HUES48 (cell line): Measurements from ENCODE around the gene NRAS.

Experiments used
- H3K27ac ChIP-seq: one replicate; pipeline ENCODE4 v1.7.0; 2013; ENCODE audit warnings: low read depth, low read length, inconsistent platforms
- H3K27me3 ChIP-seq: 2 replicates; pipeline ENCODE4 v1.6.1; 2013; ENCODE audit warnings: mild to moderate bottlenecking, low read length; ENCODE audit not compliant: control insufficient read depth, insufficient read depth
- H3K36me3 ChIP-seq: 2 replicates; pipeline ENCODE4 v1.6.1; 2013; ENCODE audit warnings: low read length; ENCODE audit not compliant: control insufficient read depth, insufficient read depth
- H3K4me1 ChIP-seq: 2 replicates; pipeline ENCODE4 v1.6.1; 2013; ENCODE audit warnings: mild to moderate bottlenecking, low read length; ENCODE audit not compliant: control insufficient read depth, insufficient read depth
- H3K4me3 ChIP-seq: 2 replicates; pipeline ENCODE4 v1.5.1; 2013; ENCODE audit warnings: mild to moderate bottlenecking, low read depth, low read length
- H3K9ac ChIP-seq: 2 replicates; pipeline ENCODE4 v1.6.1; 2013; ENCODE audit warnings: mild to moderate bottlenecking, low read depth, low read length, moderate library complexity
- H3K9me3 ChIP-seq: 2 replicates; pipeline ENCODE4 v1.6.1; 2013; ENCODE audit warnings: low read length; ENCODE audit not compliant: control insufficient read depth, insufficient read depth

NRAS gene

GRCh38 chr1:114701931-114702330, 14.6 kb downstream of the NRAS start:
- Histone ChIP-seq H3K27me3 (no peaks in the 10 kb centered on the region), H3K4me3 (no peak overlapping the region), H3K9ac (no peak overlapping the region), H3K36me3 (peaks cover 14% of the 10 kb centered on the region), H3K4me1 (no peaks in the 10 kb centered on the region), H3K9me3 (no peaks in the 10 kb centered on the region), H3K27ac (no peak overlapping the region)

GRCh38 chr1:114700036-114700600, 16.5 kb downstream of the NRAS start:
- Histone ChIP-seq H3K4me1 (no peaks in the 10 kb centered on the region), H3K27ac (no peak overlapping the region), H3K9me3 (no peaks in the 10 kb centered on the region), H3K36me3 (no peaks in the 10 kb centered on the region), H3K4me3 (no peak overlapping the region), H3K27me3 (no peaks in the 10 kb centered on the region), H3K9ac (no peak overlapping the region)

GRCh38 chr1:114696810-114697209, 19.8 kb downstream of the NRAS start:
- no peaks in the 10 kb centered on the region for H3K36me3 ChIP-seq
- no peaks in the 10 kb centered on the region for H3K4me1 ChIP-seq
- H3K9ac ChIP-seq: no peak overlapping the region
- H3K27me3 ChIP-seq: no peaks in the 10 kb centered on the region
- no peaks in the 10 kb centered on the region for H3K9me3 ChIP-seq
- no peak overlapping the region for H3K27ac ChIP-seq
- no peak overlapping the region for H3K4me3 ChIP-seq

GRCh38 chr1:114695430-114696058, 21.0 kb downstream of the NRAS start, which contains the start of gene AMPD1:
Gene AMPD1, minus strand, starts transcription at chr1:114695546. Its CDS starts 75 bp downstream, at chr1:114695471.
- Histone ChIP-seq H3K9ac (no peak within 1 kb of the TSS), H3K4me3 (no peak within 1 kb of the TSS), H3K27me3 (no peaks in the 10 kb centered on the region), H3K9me3 (no peaks in the 10 kb centered on the region), H3K27ac (no peak within 1 kb of the TSS), H3K36me3 (no peaks in the 10 kb centered on the region), H3K4me1 (no peaks in the 10 kb centered on the region)

DNA sequence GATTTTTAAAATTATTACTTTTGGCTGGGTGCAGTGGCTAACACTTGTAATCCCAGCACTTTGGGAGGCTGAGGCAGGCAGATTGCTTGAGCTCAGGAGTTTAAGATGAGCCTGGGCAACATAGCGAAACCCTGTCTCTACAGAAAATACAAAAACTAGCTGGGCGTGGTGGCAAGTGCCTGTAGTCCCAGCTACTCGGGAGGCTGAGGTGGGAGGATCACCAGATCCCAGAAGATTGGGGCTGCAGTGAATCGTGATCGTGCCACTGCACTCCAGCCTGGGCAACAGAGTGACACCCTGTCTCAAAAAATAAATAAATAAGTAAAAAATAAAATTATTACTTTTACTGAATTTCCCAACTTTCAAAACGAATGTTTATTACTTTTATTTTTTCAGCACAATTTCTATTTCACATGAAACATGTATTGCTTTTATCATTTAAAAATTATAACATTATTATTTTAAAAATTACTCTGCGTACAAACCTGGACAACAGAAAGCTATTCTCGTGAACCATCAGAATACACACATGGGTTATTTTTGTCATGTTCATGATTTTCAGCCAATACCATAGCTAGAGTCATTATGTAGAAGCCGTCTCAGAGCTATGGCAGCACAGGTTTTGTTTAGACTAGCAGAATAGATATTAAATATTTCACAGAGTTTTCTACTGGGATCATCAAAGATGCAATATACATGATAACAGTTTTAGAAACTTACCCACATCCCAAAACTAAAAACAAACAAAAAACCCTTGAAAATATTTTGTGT, 21.8 kb downstream of the NRAS start:
- H3K27me3 ChIP-seq: no peaks in the 10 kb centered on the region
- no peak overlapping the region for H3K9ac ChIP-seq
- H3K9me3 ChIP-seq: no peaks in the 10 kb centered on the region
- no peak overlapping the region for H3K4me3 ChIP-seq
- no peaks in the 10 kb centered on the region for H3K36me3 ChIP-seq
- H3K4me1 ChIP-seq: no peaks in the 10 kb centered on the region
- H3K27ac ChIP-seq: no peak overlapping the region

- H3K9me3 ChIP-seq: no peaks in the 10 kb centered on the region
- no peak overlapping the region for H3K9ac ChIP-seq
- H3K4me3 ChIP-seq: no peak overlapping the region
- H3K27ac ChIP-seq: no peak overlapping the region
- no peaks in the 10 kb centered on the region for H3K27me3 ChIP-seq
- no peaks in the 10 kb centered on the region for H3K4me1 ChIP-seq
- H3K36me3 ChIP-seq: no peaks in the 10 kb centered on the region
Observed at GRCh38 chr1:114692947-114693346, 23.6 kb downstream of the NRAS start.

DNA sequence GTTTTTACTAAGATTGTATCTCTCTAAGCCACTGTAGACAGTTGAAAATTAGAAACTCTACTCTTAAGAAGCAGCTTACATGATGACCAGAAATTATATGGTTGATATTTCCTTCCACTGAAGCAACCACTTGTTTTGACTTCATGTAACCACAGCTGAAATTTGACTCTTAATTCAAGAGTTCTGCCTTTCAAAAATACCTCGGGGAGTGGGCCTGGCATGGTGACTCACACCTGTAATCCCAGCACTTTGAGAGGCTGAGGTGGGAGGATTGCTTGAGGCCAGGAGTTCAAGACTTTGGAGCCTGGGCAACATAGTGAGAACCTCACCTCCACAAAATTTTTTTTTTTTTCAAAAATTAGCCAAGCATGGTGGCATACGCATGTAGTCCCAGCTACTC, 25.5 kb downstream of the NRAS start:
- no peaks in the 10 kb centered on the region for H3K36me3 ChIP-seq
- H3K27ac ChIP-seq: no peak overlapping the region
- H3K9me3 ChIP-seq: no peaks in the 10 kb centered on the region
- no peaks in the 10 kb centered on the region for H3K4me1 ChIP-seq
- H3K9ac ChIP-seq: no peak overlapping the region
- H3K27me3 ChIP-seq: no peaks in the 10 kb centered on the region
- H3K4me3 ChIP-seq: no peak overlapping the region

- Histone ChIP-seq H3K9me3 (no peaks in the 10 kb centered on the region), H3K4me1 (no peaks in the 10 kb centered on the region), H3K36me3 (no peaks in the 10 kb centered on the region), H3K27ac (no peak overlapping the region), H3K9ac (no peak overlapping the region), H3K4me3 (no peak overlapping the region), H3K27me3 (no peaks in the 10 kb centered on the region)
Observed at GRCh38 chr1:114690148-114690547, 26.4 kb downstream of the NRAS start.

- Histone ChIP-seq H3K27ac (no peak overlapping the region), H3K9me3 (no peaks in the 10 kb centered on the region), H3K4me1 (no peaks in the 10 kb centered on the region), H3K9ac (no peak overlapping the region), H3K27me3 (no peaks in the 10 kb centered on the region), H3K36me3 (no peaks in the 10 kb centered on the region), H3K4me3 (no peak overlapping the region)
Observed at GRCh38 chr1:114688526-114688925, 28.0 kb downstream of the NRAS start.

GRCh38 chr1:114685851-114686250, 30.7 kb downstream of the NRAS start:
- H3K27ac ChIP-seq: no peak overlapping the region
- no peak overlapping the region for H3K4me3 ChIP-seq
- no peaks in the 10 kb centered on the region for H3K36me3 ChIP-seq
- no peak overlapping the region for H3K9ac ChIP-seq
- no peaks in the 10 kb centered on the region for H3K27me3 ChIP-seq
- H3K4me1 ChIP-seq: no peaks in the 10 kb centered on the region
- no peaks in the 10 kb centered on the region for H3K9me3 ChIP-seq

DNA sequence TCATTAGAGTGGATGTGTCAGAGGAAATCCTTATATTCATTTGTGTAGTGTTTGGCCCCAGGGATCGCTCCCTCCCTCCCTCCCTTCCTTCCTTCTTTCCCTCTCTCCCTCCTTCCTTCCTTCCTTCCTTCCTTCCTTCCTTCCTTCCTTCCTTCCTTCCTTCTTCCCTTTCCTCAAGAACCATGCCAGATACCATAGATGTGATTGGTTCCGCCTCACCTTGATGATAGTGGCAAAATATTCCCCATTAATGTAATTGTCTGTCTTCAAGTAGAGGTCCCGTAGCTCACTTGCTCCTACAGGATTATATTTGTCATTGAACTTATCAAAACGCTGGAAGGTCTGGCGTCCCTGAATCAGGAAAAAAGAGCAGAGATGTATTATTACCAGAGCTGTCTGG, 38.9 kb downstream of the NRAS start:
- H3K9ac ChIP-seq: no peak overlapping the region
- no peak overlapping the region for H3K4me3 ChIP-seq
- no peak overlapping the region for H3K27ac ChIP-seq
- H3K9me3 ChIP-seq: no peaks in the 10 kb centered on the region
- H3K36me3 ChIP-seq: no peaks in the 10 kb centered on the region
- no peaks in the 10 kb centered on the region for H3K27me3 ChIP-seq
- H3K4me1 ChIP-seq: no peaks in the 10 kb centered on the region
